ENCODE measurements around the gene YTHDF2. TPM values are rescaled to one million over a fixed set of nuclear protein-coding genes. Genes with fewer than 3 reads are reported as not detected.
"Not testable (repeated sequence)": the region's sequence is repeated elsewhere in the genome, so short reads cannot be mapped to it uniquely, and the experiment has no call there.

The YTHDF2 gene
- total RNA-seq, 2 experiments from 2014 or later = 69.9 to 70.9 TPM

GRCh38 chr1:28789412-28789811, 52.7 kb downstream of the YTHDF2 start:
- no peak for DNase-seq
- H3K36me3 Mint-ChIP-seq (ENCODE audit: low read depth) = no peaks in the 10 kb centered on the region
- no peak overlapping the region for H3K4me3 Mint-ChIP-seq
- H3K9me3 Mint-ChIP-seq = no peaks in the 10 kb centered on the region
- H3K27me3 Mint-ChIP-seq = peaks cover 13% of the 10 kb centered on the region
- POLR2A ChIA-PET = no interaction called here
- H3K4me1 Mint-ChIP-seq = peaks cover 7% of the 10 kb centered on the region
- CTCF ChIA-PET = no interaction called here
- no peak overlapping the region for H3K27ac Mint-ChIP-seq

- ChIA-PET POLR2A (no interaction called here), CTCF (no interaction called here)
- Mint-ChIP-seq H3K9me3 (no peaks in the 10 kb centered on the region), H3K4me1 (peaks cover 7% of the 10 kb centered on the region), H3K27ac (no peak overlapping the region), H3K4me3 (no peak overlapping the region), H3K27me3 (peaks cover 13% of the 10 kb centered on the region), H3K36me3 (ENCODE audit: low read depth) (no peaks in the 10 kb centered on the region)
- DNase-seq = no peak
Measured at GRCh38 chr1:28789816-28790215, 53.1 kb downstream of the YTHDF2 start.

GRCh38 chr1:28790377-28791035, 53.8 kb downstream of the YTHDF2 start:
- H3K4me1 Mint-ChIP-seq = peaks cover 3% of the 10 kb centered on the region
- no peak for DNase-seq
- ChIA-PET CTCF (no interaction called here), POLR2A (no interaction called here)
- H3K27me3 Mint-ChIP-seq = peaks cover 11% of the 10 kb centered on the region
- no peak overlapping the region for H3K27ac Mint-ChIP-seq
- no peak overlapping the region for H3K4me3 Mint-ChIP-seq
- H3K9me3 Mint-ChIP-seq = no peaks in the 10 kb centered on the region
- no peaks in the 10 kb centered on the region for H3K36me3 Mint-ChIP-seq (ENCODE audit: low read depth)

- H3K4me1 Mint-ChIP-seq; H3K36me3 Mint-ChIP-seq (ENCODE audit: low read depth); H3K27ac Mint-ChIP-seq; H3K4me3 Mint-ChIP-seq; POLR2A ChIA-PET; DNase-seq; H3K9me3 Mint-ChIP-seq: not testable (repeated sequence)
- H3K27me3 Mint-ChIP-seq = peaks cover 12% of the 10 kb centered on the region
- CTCF ChIA-PET = interaction anchor here (1.1 to 1.5 kb wide), 2 partner anchors 45 to 85 kb away, joined by 3 to 4 read pairs; no protein-coding TSS in a partner anchor
Measured at GRCh38 chr1:28791929-28792328, 55.2 kb downstream of the YTHDF2 start.

- Mint-ChIP-seq H3K4me3 (no peak overlapping the region), H3K27me3 (peaks cover 12% of the 10 kb centered on the region), H3K36me3 (ENCODE audit: low read depth) (no peaks in the 10 kb centered on the region), H3K27ac (no peak overlapping the region), H3K9me3 (no peaks in the 10 kb centered on the region), H3K4me1 (peaks cover 5% of the 10 kb centered on the region)
- ChIA-PET CTCF (interaction anchor here (0.8 to 1.5 kb wide), 3 partner anchors 44 to 84 kb away, joined by 3 to 5 read pairs (median 4); no protein-coding TSS in a partner anchor), POLR2A (no interaction called here)
- no peak for DNase-seq
Measured at GRCh38 chr1:28792644-28793121, 55.9 kb downstream of the YTHDF2 start.

- H3K4me1 Mint-ChIP-seq; DNase-seq; H3K27ac Mint-ChIP-seq; H3K36me3 Mint-ChIP-seq (ENCODE audit: low read depth); POLR2A ChIA-PET; H3K9me3 Mint-ChIP-seq; H3K4me3 Mint-ChIP-seq: not testable (repeated sequence)
- CTCF ChIA-PET = interaction anchor here (1.2 kb wide), 1 partner anchor 83 kb away, joined by 3 read pairs; no protein-coding TSS in a partner anchor
- H3K27me3 Mint-ChIP-seq = peaks cover 16% of the 10 kb centered on the region
Measured at GRCh38 chr1:28794582-28794981, 57.8 kb downstream of the YTHDF2 start.

GRCh38 chr1:28796352-28797211, 59.8 kb downstream of the YTHDF2 start:
- no peak for DNase-seq
- ChIA-PET CTCF (no interaction called here), POLR2A (no interaction called here)
- Mint-ChIP-seq H3K4me3 (no peak overlapping the region), H3K4me1 (peaks cover 5% of the 10 kb centered on the region), H3K27ac (no peak overlapping the region), H3K27me3 (peaks cover 16% of the 10 kb centered on the region), H3K36me3 (ENCODE audit: low read depth) (no peaks in the 10 kb centered on the region), H3K9me3 (no peaks in the 10 kb centered on the region)

- ChIA-PET POLR2A (no interaction called here), CTCF (no interaction called here)
- peaks cover 12% of the 10 kb centered on the region for H3K27me3 Mint-ChIP-seq
- H3K36me3 Mint-ChIP-seq (ENCODE audit: low read depth) = no peaks in the 10 kb centered on the region
- peaks cover 5% of the 10 kb centered on the region for H3K4me1 Mint-ChIP-seq
- no peak overlapping the region for H3K4me3 Mint-ChIP-seq
- H3K9me3 Mint-ChIP-seq = no peaks in the 10 kb centered on the region
- H3K27ac Mint-ChIP-seq = no peak overlapping the region
- DNase-seq = no peak
Measured at GRCh38 chr1:28800324-28800723, 63.6 kb downstream of the YTHDF2 start.

GRCh38 chr1:28801461-28801860, 64.7 kb downstream of the YTHDF2 start:
- H3K36me3 Mint-ChIP-seq (ENCODE audit: low read depth) = no peaks in the 10 kb centered on the region
- ChIA-PET CTCF (no interaction called here), POLR2A (no interaction called here)
- no peaks in the 10 kb centered on the region for H3K9me3 Mint-ChIP-seq
- peaks cover 12% of the 10 kb centered on the region for H3K27me3 Mint-ChIP-seq
- H3K27ac Mint-ChIP-seq = no peak overlapping the region
- H3K4me1 Mint-ChIP-seq = peaks cover under 1% of the 10 kb centered on the region
- no peak overlapping the region for H3K4me3 Mint-ChIP-seq
- DNase-seq = no peak

- no peak overlapping the region for H3K27ac Mint-ChIP-seq
Measured at GRCh38 chr1:28803051-28803450, 66.3 kb downstream of the YTHDF2 start.

GRCh38 chr1:28803662-28804061, 66.9 kb downstream of the YTHDF2 start:
- ChIA-PET CTCF (no interaction called here), POLR2A (no interaction called here)
- Mint-ChIP-seq H3K27me3 (peaks cover 14% of the 10 kb centered on the region), H3K36me3 (ENCODE audit: low read depth) (no peaks in the 10 kb centered on the region), H3K4me1 (no peaks in the 10 kb centered on the region), H3K27ac (no peak overlapping the region), H3K4me3 (no peak overlapping the region), H3K9me3 (no peaks in the 10 kb centered on the region)
- DNase-seq = no peak

More at GRCh38 chr1:28803051-28803450, 66.3 kb downstream of the YTHDF2 start:
- Mint-ChIP-seq H3K9me3 (no peaks in the 10 kb centered on the region), H3K27me3 (peaks cover 15% of the 10 kb centered on the region), H3K4me3 (no peak overlapping the region), H3K36me3 (ENCODE audit: low read depth) (no peaks in the 10 kb centered on the region), H3K4me1 (no peaks in the 10 kb centered on the region)
- no peak for DNase-seq
- ChIA-PET CTCF (interaction anchor here (1.1 kb wide), 1 partner anchor 12 kb away, joined by 6 read pairs; no protein-coding TSS in a partner anchor), POLR2A (no interaction called here)

GRCh38 chr1:28804071-28804470, 67.3 kb downstream of the YTHDF2 start:
- Mint-ChIP-seq H3K9me3 (no peaks in the 10 kb centered on the region), H3K4me3 (no peak overlapping the region), H3K27me3 (peaks cover 10% of the 10 kb centered on the region), H3K4me1 (no peaks in the 10 kb centered on the region), H3K36me3 (ENCODE audit: low read depth) (no peaks in the 10 kb centered on the region), H3K27ac (no peak overlapping the region)
- CTCF ChIA-PET = no interaction called here
- DNase-seq = no peak
- POLR2A ChIA-PET = no interaction called here

- ChIA-PET CTCF (no interaction called here), POLR2A (interaction anchor here (0.9 kb wide), 1 partner anchor 16 kb away, joined by 3 read pairs; no protein-coding TSS in a partner anchor)
- H3K36me3 Mint-ChIP-seq (ENCODE audit: low read depth) = no peaks in the 10 kb centered on the region
- H3K4me3 Mint-ChIP-seq = no peak overlapping the region
- no peaks in the 10 kb centered on the region for H3K9me3 Mint-ChIP-seq
- DNase-seq = no peak
- H3K4me1 Mint-ChIP-seq = peaks cover 2% of the 10 kb centered on the region
- no peak overlapping the region for H3K27ac Mint-ChIP-seq
- H3K27me3 Mint-ChIP-seq = peaks cover 28% of the 10 kb centered on the region
Measured at GRCh38 chr1:28807046-28807445, 70.3 kb downstream of the YTHDF2 start.

All from activated CD4-positive, alpha-beta memory T cell treated with anti-CD3 and anti-CD28 coated beads, Interleukin-2, amount 10 ng/mL, durations not matched to agents 7 days and 5 days (primary cell).